Panc1 (cell line): ENCODE data around the gene KCTD5. TPM values are rescaled to one million over a fixed set of nuclear protein-coding genes. Genes with fewer than 3 reads are reported as not detected.
"Not testable (repeated sequence)": the region's sequence is repeated elsewhere in the genome, so short reads cannot be mapped to it uniquely, and the experiment has no call there.

Source experiments
- ATAC-seq: fragments of 200-7000 bp; cut with Tn5 transposase; 2 replicates; pipeline ENCODE4 v1.9.1; 2020; ENCODE audit warnings: mild to moderate bottlenecking, moderate library complexity
- Bru-seq: library from RNA; stranded (reverse); fragments of 400-500 nt; gene quantifications from one replicate; lab custom pipeline; 2021; lab: Mats Ljungman, UMichigan
- BruChase-seq, 2 experiments: library from RNA; stranded (reverse); fragments of 400-500 nt; gene quantifications; one replicate each; lab custom pipeline; 2021; lab: Mats Ljungman, UMichigan
- BruUV-seq: library from RNA; stranded (reverse); fragments of 400-500 nt; replicated peaks from 2 replicates; lab custom pipeline; 2021; lab: Mats Ljungman, UMichigan
- CTCF ChIA-PET: fragments of 300-600 bp; sonication (Branson Sonifier 250); formaldehyde crosslinking; loops from one replicate; lab custom pipeline; 2022; ENCODE audit warnings: antibody characterized with exemption; lab: Charles Lee
- POLR2A ChIA-PET: fragments of 300-600 bp; sonication (Branson Sonifier 250); formaldehyde crosslinking; loops from one replicate; lab custom pipeline; 2022; ENCODE audit warnings: antibody characterized with exemption; lab: Charles Lee
- DNase-seq: peaks from one replicate; pipeline ENCODE4 v3.0.0-alpha.2; 2010; ENCODE audit warnings: low read depth, low spot score
- H3K27ac ChIP-seq: 2 replicates; pipeline ENCODE4 v1.5.1; 2011; ENCODE audit warnings: mild to moderate bottlenecking, low read length, inconsistent platforms
- H3K27me3 ChIP-seq: fragments of 200-500 bp; sonication (Bioruptor generic); 2 replicates; pipeline ENCODE4 v1.6.0; 2014; ENCODE audit warnings: low read length, inconsistent platforms; ENCODE audit not compliant: control insufficient read depth, insufficient read depth
- H3K36me3 ChIP-seq: fragments of 200-500 bp; sonication (Bioruptor generic); 2 replicates; pipeline ENCODE4 v1.5.1; 2014; ENCODE audit warnings: inconsistent platforms, mild to moderate bottlenecking, low read length, moderate library complexity; ENCODE audit not compliant: control insufficient read depth, insufficient read depth
- H3K4me1 ChIP-seq: 2 replicates; pipeline ENCODE4 v1.5.1; 2011; ENCODE audit warnings: inconsistent platforms, mild to moderate bottlenecking, low read length, moderate library complexity; ENCODE audit not compliant: control insufficient read depth, insufficient read depth
- H3K4me3 ChIP-seq, 2 experiments: 2 replicates each; pipeline ENCODE4 v1.5.1; 2011 to 2012; ENCODE audit warnings: low read depth in 2 of 2, low read length in 2 of 2, mild to moderate bottlenecking in 2 of 2, inconsistent platforms in 1 of 2, moderate library complexity in 1 of 2
- H3K9me3 ChIP-seq: fragments of 200-500 bp; sonication (Bioruptor generic); 2 replicates; pipeline ENCODE4 v1.5.1; 2014; ENCODE audit warnings: low read depth, mild to moderate bottlenecking, inconsistent platforms, low read length, moderate library complexity; ENCODE audit not compliant: control insufficient read depth, insufficient read depth
- POLR2AphosphoS5 ChIP-seq: IDR thresholded peaks from 2 replicates; pipeline ENCODE4 v1.6.1; 2012; ENCODE audit warnings: mild to moderate bottlenecking, low read depth, low read length, moderate library complexity
- SIN3A ChIP-seq: IDR thresholded peaks from 2 replicates; pipeline ENCODE4 v1.6.1; 2012; ENCODE audit warnings: low read depth, mild to moderate bottlenecking, low read length, moderate library complexity, borderline replicate concordance; ENCODE audit not compliant: insufficient read depth
- TCF7L2 ChIP-seq: IDR thresholded peaks from 2 replicates; pipeline ENCODE4 v1.6.1; 2011; ENCODE audit warnings: mild to moderate bottlenecking, low read depth, low read length, inconsistent platforms
- in situ Hi-C: cut with HindIII; loops from 2 replicates; pipeline ENCODE4 v1.10.0; 2016; ENCODE audit warnings: low sequenced_read_pairs, low pct_unique_long_range_greater_than_20kb
- intact Hi-C: fragments of 100-400 bp; cut with micrococcal nuclease; formaldehyde crosslinking; loops from one replicate; pipeline ENCODE4 v1.10.0; 2022; ENCODE audit not compliant: unreplicated experiment
- long read RNA-seq: library from polyadenylated mRNA; unstranded; transcript quantifications from one replicate; pipeline ENCODE4 v2.0.0, GENCODE V29; 2021; ENCODE audit not compliant: unreplicated experiment
- polyA plus RNA-seq: library from polyadenylated mRNA; unstranded; fragments of >200 nt; gene quantifications from one replicate; pipeline ENCODE4 v1.2.1, GENCODE V29; 2012; ENCODE audit warnings: missing spikeins; ENCODE audit not compliant: insufficient read length
- total RNA-seq: library from RNA; stranded (reverse); gene quantifications from one replicate; pipeline ENCODE4 v1.2.1, GENCODE V29; 2021; ENCODE audit not compliant: unreplicated experiment
- TF ChIP-seq, protein P1 (sequence below): fragments of 450-650 bp; IDR thresholded peaks from 2 replicates; pipeline ENCODE4 v1.5.1; 2017; ENCODE audit warnings: mild to moderate bottlenecking
- TF ChIP-seq, protein P2 (sequence below), 2 experiments: IDR thresholded peaks; 2 replicates each; pipeline ENCODE4 v1.6.1; 2011 to 2012; ENCODE audit warnings: low read depth in 2 of 2, control low read depth in 1 of 2, low read length in 1 of 2, mild to moderate bottlenecking in 1 of 2, moderate library complexity in 1 of 2; ENCODE audit not compliant: insufficient read depth in 1 of 2

The KCTD5 gene, protein sequence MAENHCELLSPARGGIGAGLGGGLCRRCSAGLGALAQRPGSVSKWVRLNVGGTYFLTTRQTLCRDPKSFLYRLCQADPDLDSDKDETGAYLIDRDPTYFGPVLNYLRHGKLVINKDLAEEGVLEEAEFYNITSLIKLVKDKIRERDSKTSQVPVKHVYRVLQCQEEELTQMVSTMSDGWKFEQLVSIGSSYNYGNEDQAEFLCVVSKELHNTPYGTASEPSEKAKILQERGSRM
- 61.1 TPM for total RNA-seq
- 70.8 TPM for polyA plus RNA-seq
- Bru-seq, nascent RNA = percentile 71 among the genes with signal in this experiment
- percentile 87 among the genes with signal in this experiment for BruChase-seq, experiment 1, labeled RNA remaining after a 2-hour chase
- percentile 84 among the genes with signal in this experiment for BruChase-seq, experiment 2, labeled RNA remaining after a 6-hour chase
- long read RNA-seq, transcript KCTD5-201 (6 exons, 2,482 nt) = major isoform, 78 of 121 reads
- long read RNA-seq, partial matches to known transcripts = 39 of 121 reads
- long read RNA-seq, other reads (novel, unspliced or antisense) = 3 of 121 reads

DNA sequence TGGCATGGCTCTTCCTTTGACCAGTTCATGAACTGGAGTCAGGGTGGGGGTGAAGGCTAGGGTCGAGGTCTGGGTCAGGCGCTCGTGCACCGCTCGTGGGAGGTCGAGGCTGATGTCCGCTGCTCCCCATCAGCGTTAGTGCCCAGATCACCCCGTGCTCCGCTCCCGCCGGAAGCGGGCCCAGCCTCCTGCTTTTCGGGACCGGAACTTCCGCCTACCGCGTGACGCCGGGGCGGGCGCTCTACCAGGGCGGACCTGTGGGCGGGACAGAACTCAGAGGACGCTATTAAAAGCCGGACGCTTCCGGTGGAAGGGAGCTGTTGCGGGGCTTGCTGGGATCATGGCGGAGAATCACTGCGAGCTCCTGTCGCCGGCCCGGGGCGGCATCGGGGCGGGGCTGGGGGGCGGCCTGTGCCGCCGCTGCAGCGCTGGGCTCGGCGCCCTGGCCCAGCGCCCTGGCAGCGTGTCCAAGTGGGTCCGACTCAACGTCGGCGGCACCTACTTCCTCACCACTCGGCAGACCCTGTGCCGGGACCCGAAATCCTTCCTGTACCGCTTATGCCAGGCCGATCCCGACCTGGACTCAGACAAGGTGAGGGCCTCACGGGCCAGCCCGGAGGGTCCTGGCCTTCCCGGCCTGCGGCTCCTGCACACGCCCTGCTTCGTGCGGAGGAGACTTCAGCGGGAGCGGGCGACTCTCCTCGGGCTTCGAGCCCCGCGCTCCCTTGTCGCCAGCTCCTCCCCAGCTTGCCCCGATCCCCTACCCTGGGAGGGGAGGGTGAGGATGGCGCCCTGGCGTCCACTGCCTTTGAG, at the start of gene KCTD5:
KCTD5 (plus strand) TSS at position 315 of the 813 bp plus-strand sequence; CDS start at position 341, 26 bp downstream.
- H3K4me3 ChIP-seq = peak within 1 kb of the TSS; percentile 72 to 98
- peaks cover 12% of the 10 kb centered on the region for H3K4me1 ChIP-seq
- H3K9me3 ChIP-seq = no peaks in the 10 kb centered on the region
- DNase-seq (peak; percentile 74), ATAC-seq (peak; percentile 93)
- H3K27me3 ChIP-seq = no peaks in the 10 kb centered on the region
- in situ Hi-C loops = no loop called here
- H3K36me3 ChIP-seq = peaks cover 6% of the 10 kb centered on the region; the same call in 1 of the 2 replicates
- intact Hi-C loops = no loop called here
- POLR2A ChIA-PET = interaction anchor here (0.6 kb wide), 2 partner anchors 154 to 417 kb away, joined by 5 to 8 read pairs; no protein-coding TSS in a partner anchor
- H3K27ac ChIP-seq = peak within 1 kb of the TSS; percentile 93
- TF ChIP-seq, protein P1, sequence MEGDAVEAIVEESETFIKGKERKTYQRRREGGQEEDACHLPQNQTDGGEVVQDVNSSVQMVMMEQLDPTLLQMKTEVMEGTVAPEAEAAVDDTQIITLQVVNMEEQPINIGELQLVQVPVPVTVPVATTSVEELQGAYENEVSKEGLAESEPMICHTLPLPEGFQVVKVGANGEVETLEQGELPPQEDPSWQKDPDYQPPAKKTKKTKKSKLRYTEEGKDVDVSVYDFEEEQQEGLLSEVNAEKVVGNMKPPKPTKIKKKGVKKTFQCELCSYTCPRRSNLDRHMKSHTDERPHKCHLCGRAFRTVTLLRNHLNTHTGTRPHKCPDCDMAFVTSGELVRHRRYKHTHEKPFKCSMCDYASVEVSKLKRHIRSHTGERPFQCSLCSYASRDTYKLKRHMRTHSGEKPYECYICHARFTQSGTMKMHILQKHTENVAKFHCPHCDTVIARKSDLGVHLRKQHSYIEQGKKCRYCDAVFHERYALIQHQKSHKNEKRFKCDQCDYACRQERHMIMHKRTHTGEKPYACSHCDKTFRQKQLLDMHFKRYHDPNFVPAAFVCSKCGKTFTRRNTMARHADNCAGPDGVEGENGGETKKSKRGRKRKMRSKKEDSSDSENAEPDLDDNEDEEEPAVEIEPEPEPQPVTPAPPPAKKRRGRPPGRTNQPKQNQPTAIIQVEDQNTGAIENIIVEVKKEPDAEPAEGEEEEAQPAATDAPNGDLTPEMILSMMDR = no peak
- TF ChIP-seq, protein P2, sequence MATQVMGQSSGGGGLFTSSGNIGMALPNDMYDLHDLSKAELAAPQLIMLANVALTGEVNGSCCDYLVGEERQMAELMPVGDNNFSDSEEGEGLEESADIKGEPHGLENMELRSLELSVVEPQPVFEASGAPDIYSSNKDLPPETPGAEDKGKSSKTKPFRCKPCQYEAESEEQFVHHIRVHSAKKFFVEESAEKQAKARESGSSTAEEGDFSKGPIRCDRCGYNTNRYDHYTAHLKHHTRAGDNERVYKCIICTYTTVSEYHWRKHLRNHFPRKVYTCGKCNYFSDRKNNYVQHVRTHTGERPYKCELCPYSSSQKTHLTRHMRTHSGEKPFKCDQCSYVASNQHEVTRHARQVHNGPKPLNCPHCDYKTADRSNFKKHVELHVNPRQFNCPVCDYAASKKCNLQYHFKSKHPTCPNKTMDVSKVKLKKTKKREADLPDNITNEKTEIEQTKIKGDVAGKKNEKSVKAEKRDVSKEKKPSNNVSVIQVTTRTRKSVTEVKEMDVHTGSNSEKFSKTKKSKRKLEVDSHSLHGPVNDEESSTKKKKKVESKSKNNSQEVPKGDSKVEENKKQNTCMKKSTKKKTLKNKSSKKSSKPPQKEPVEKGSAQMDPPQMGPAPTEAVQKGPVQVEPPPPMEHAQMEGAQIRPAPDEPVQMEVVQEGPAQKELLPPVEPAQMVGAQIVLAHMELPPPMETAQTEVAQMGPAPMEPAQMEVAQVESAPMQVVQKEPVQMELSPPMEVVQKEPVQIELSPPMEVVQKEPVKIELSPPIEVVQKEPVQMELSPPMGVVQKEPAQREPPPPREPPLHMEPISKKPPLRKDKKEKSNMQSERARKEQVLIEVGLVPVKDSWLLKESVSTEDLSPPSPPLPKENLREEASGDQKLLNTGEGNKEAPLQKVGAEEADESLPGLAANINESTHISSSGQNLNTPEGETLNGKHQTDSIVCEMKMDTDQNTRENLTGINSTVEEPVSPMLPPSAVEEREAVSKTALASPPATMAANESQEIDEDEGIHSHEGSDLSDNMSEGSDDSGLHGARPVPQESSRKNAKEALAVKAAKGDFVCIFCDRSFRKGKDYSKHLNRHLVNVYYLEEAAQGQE (IDR thresholded peaks at IDR 0.05; ENCODE audit: insufficient read depth in 1 of 2, low read depth in 2 of 2, low read length in 1 of 2) = no peak; a peak in 1 of 4 replicates
- no peak; the same call in 1 of the 2 replicates for TF ChIP-seq TCF7L2
- TF ChIP-seq SIN3A = peak; percentile 96; the same call in 1 of the 2 replicates
- TF ChIP-seq POLR2AphosphoS5 = peak; percentile 98
- BruUV-seq = no TSS peak
- CTCF ChIA-PET = no interaction called here

DNA sequence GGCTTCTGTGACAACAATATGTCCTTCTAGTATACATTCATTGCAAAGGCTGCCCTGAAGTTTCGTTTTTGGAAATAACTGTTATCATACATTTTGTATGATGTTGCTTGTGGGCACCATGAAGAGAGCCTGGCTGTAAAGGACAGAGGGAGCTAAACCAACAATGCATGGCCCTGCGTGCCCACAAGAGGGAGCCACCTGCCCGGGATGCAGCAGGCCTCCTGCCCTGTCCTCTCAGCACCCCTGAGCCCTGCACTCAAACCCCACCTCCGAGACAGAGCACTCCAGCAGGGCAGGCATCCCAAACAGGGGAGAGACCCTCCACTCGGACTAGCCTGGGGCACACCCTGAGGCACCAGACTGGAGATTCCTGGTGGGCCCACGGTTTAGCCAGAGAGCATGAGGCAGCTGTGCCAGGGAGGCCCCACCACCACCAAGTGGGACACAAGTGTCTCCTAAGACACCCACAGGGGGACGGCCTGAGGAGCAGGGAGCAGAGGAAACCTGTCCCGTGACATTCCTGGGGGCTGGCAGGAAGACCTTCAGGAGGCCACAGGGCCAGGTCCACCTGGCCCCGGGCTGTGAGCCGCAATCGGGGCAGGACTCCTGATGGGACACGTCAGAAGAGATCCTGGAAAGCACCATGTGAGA, 43.1 kb upstream of the KCTD5 start:
- in situ Hi-C loops, H3K36me3 ChIP-seq, H3K27ac ChIP-seq, H3K9me3 ChIP-seq, CTCF ChIA-PET, H3K27me3 ChIP-seq, POLR2A ChIA-PET, DNase-seq, intact Hi-C loops, H3K4me3 ChIP-seq, BruUV-seq, H3K4me1 ChIP-seq: not testable (repeated sequence)
- ATAC-seq = peak; percentile 59

DNA sequence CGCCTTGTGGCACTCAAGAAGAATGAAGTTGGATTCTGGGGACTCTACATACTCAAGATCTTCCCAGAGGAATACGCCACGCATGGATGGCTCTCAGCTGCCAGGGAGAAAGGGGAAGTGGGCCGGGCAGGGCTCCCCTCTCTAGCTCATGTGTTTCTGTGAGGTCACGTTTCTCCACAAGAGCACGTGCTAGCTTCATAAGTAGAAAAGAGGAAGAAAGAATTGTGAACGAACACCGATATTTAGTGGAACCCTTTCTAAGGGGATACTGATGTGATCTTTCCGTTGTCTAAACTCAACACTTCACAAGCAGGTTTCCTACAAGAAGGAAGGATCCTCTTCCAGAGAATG, 42.6 kb upstream of the KCTD5 start:
- CTCF ChIA-PET, in situ Hi-C loops, H3K4me3 ChIP-seq, ATAC-seq, BruUV-seq, H3K4me1 ChIP-seq, H3K27me3 ChIP-seq, H3K36me3 ChIP-seq, POLR2A ChIA-PET, H3K9me3 ChIP-seq, H3K27ac ChIP-seq, DNase-seq, intact Hi-C loops: not testable (repeated sequence)

DNA sequence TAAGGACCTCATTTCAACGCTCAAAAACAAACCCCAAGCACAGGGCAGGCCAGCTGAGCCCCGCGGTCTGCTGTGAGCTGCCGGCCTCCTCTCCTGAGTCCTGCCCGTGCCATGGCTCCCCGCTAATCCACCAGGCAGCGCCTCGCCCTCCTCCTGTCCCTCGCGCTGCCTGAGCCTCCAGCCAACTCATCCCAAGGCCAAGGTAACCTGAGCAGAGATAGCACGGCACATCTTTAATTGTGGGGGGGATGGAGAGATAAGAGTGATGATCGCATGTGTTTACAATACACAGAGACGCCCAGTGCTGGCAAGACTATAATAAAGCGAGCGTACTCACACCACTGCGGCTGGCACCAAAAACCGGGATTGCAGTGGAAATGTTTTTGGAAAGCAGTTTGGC, 39.8 kb upstream of the KCTD5 start:
- H3K9me3 ChIP-seq, H3K27ac ChIP-seq, BruUV-seq, H3K4me1 ChIP-seq, ATAC-seq, H3K4me3 ChIP-seq, intact Hi-C loops, POLR2A ChIA-PET, H3K27me3 ChIP-seq, CTCF ChIA-PET, H3K36me3 ChIP-seq, DNase-seq, in situ Hi-C loops: not testable (repeated sequence)
